GM19438 (cell line): Measurements from ENCODE around the gene NEDD4.
A peak's percentile ranks its signal among the peaks of the same experiment; 100 is the strongest.
"Not testable (repeated sequence)": the region's sequence is repeated elsewhere in the genome, so short reads cannot be mapped to it uniquely, and the experiment has no call there.

Experiments
- ATAC-seq: cut with Tn5 transposase; IDR thresholded peaks from one replicate; pipeline ENCODE4 v1.9.1; 2021; ENCODE audit warnings: low read depth; ENCODE audit not compliant: unreplicated experiment

NEDD4 gene

GRCh38 chr15:56007053-56007452, 13.6 kb upstream of the NEDD4 start:
- ATAC-seq = not testable (repeated sequence)

GRCh38 chr15:56006371-56006770, 13.0 kb upstream of the NEDD4 start:
- not testable (repeated sequence) for ATAC-seq

GRCh38 chr15:56004281-56004680, 10.9 kb upstream of the NEDD4 start:
- not testable (repeated sequence) for ATAC-seq

- not testable (repeated sequence) for ATAC-seq
These were observed 10.4 kb upstream of the NEDD4 start for GRCh38 chr15:56003777-56004176.

GRCh38 chr15:56003277-56003676, 9.9 kb upstream of the NEDD4 start:
- not testable (repeated sequence) for ATAC-seq

GRCh38 chr15:56001471-56002078, 8.2 kb upstream of the NEDD4 start:
- no peak for ATAC-seq

- ATAC-seq = no peak
These were observed 6.2 kb upstream of the NEDD4 start for GRCh38 chr15:55999658-56000057.

GRCh38 chr15:55998478-55998877, 5.1 kb upstream of the NEDD4 start:
- no peak for ATAC-seq

- peak; percentile 23 for ATAC-seq
These were observed 570 bp upstream of the NEDD4 start for GRCh38 chr15:55993804-55994560.

GRCh38 chr15:55992769-55993110, 672 bp downstream of the NEDD4 start:
- no peak for ATAC-seq

- no peak for ATAC-seq
These were observed 1.3 kb downstream of the NEDD4 start for GRCh38 chr15:55991802-55992768.

- ATAC-seq = no peak
These were observed 2.4 kb downstream of the NEDD4 start for GRCh38 chr15:55990998-55991397.

GRCh38 chr15:55990516-55990915, 2.9 kb downstream of the NEDD4 start:
- no peak for ATAC-seq

- no peak for ATAC-seq
These were observed 4.0 kb downstream of the NEDD4 start for GRCh38 chr15:55989383-55989782.

GRCh38 chr15:55981582-55982249, 11.7 kb downstream of the NEDD4 start:
- ATAC-seq = no peak

GRCh38 chr15:55980511-55980910, 12.9 kb downstream of the NEDD4 start:
- no peak for ATAC-seq

GRCh38 chr15:55977231-55977630, 16.2 kb downstream of the NEDD4 start:
- ATAC-seq = no peak

GRCh38 chr15:55970286-55970685, 23.1 kb downstream of the NEDD4 start:
- no peak for ATAC-seq

- ATAC-seq = no peak
These were observed 23.8 kb downstream of the NEDD4 start for GRCh38 chr15:55969582-55969981.

GRCh38 chr15:55968923-55969322, 24.5 kb downstream of the NEDD4 start:
- ATAC-seq = no peak

- ATAC-seq = no peak
These were observed 28.3 kb downstream of the NEDD4 start for GRCh38 chr15:55965091-55965490.
